Upper lobe of right lung (tissue), 1 donor: ENCODE data around the gene LHB. TPM values are rescaled to one million over a fixed set of nuclear protein-coding genes. Genes with fewer than 3 reads are reported as not detected.
A peak's percentile ranks its signal among the peaks of the same experiment; 100 is the strongest.
"Not testable (repeated sequence)": the region's sequence is repeated elsewhere in the genome, so short reads cannot be mapped to it uniquely, and the experiment has no call there.

Experiments
- ATAC-seq: fragments of 200-7000 bp; cut with Tn5 transposase; one replicate; pipeline ENCODE4 v1.9.1; 2020; ENCODE audit warnings: mild to moderate bottlenecking, moderate library complexity
- DNase-seq: peaks from one replicate; pipeline ENCODE4 v3.0.0-alpha.2; 2020
- H3K27ac ChIP-seq: fragments of 200-600 bp; one replicate; pipeline ENCODE4 v1.8.0; 2022
- H3K27me3 ChIP-seq: fragments of 200-600 bp; one replicate; pipeline ENCODE4 v1.8.0; 2022; ENCODE audit warnings: mild to moderate bottlenecking
- H3K36me3 ChIP-seq: fragments of 200-600 bp; one replicate; pipeline ENCODE4 v1.8.0; 2022
- H3K4me1 ChIP-seq: fragments of 200-600 bp; one replicate; pipeline ENCODE4 v1.8.0; 2022
- H3K4me3 ChIP-seq: fragments of 200-600 bp; one replicate; pipeline ENCODE4 v1.8.0; 2022; ENCODE audit warnings: mild to moderate bottlenecking
- H3K9me3 ChIP-seq: fragments of 200-600 bp; one replicate; pipeline ENCODE4 v1.8.0; 2022
- CTCF ChIP-seq: fragments of 200-600 bp; IDR thresholded peaks from one replicate; pipeline ENCODE4 v1.8.0; 2022; ENCODE audit warnings: antibody characterized with exemption
- intact Hi-C: fragments of 100-400 bp; cut with DNase I; formaldehyde crosslinking; loops from one replicate; pipeline ENCODE4 v1.11.0; 2022
- total RNA-seq: library from RNA; stranded (reverse); fragmentation: NEBNext Ultra II Directional; extraction: Animal tissue kit (Norgen Biotek cat#: 25700); gene quantifications from one replicate; pipeline ENCODE4 v1.2.1, GENCODE V29; 2021
- donor health status: DM: no; HTN: yes; CAD: no; lungs with severe emphysema.

Gene LHB
- total RNA-seq, 1 donor from 2014 or later: not detected

GRCh38 chr19:49020931-49021895 is 4.3 kb upstream of the LHB start:
- H3K4me3 ChIP-seq: no peak overlapping the region
- DNase-seq: no peak
- H3K27me3 ChIP-seq: no peaks in the 10 kb centered on the region
- intact Hi-C loops: no loop called here
- peak; percentile 42 for ATAC-seq
- H3K9me3 ChIP-seq: no peaks in the 10 kb centered on the region
- H3K27ac ChIP-seq: no peak overlapping the region
- no peaks in the 10 kb centered on the region for H3K36me3 ChIP-seq
- peaks cover 26% of the 10 kb centered on the region for H3K4me1 ChIP-seq
- no peak for TF ChIP-seq CTCF

- no peak overlapping the region for H3K4me3 ChIP-seq
- H3K27ac ChIP-seq: no peak overlapping the region
- TF ChIP-seq CTCF: no peak
- H3K4me1 ChIP-seq: peaks cover 26% of the 10 kb centered on the region
- ATAC-seq: no peak
- H3K9me3 ChIP-seq: no peaks in the 10 kb centered on the region
- no peaks in the 10 kb centered on the region for H3K27me3 ChIP-seq
- H3K36me3 ChIP-seq: peaks cover 4% of the 10 kb centered on the region
- intact Hi-C loops: no loop called here
- DNase-seq: no peak
These were observed 3.5 kb upstream of the LHB start for GRCh38 chr19:49020342-49020741.

- intact Hi-C loops: no loop called here
- DNase-seq (peak; percentile 94), ATAC-seq (peak; percentile 84)
- Histone ChIP-seq H3K4me1 (peaks cover 26% of the 10 kb centered on the region), H3K36me3 (peaks cover 9% of the 10 kb centered on the region), H3K9me3 (no peaks in the 10 kb centered on the region), H3K27me3 (no peaks in the 10 kb centered on the region), H3K4me3 (peak overlapping the region; percentile 54), H3K27ac (no peak overlapping the region)
- no peak for TF ChIP-seq CTCF
These were observed 2.5 kb upstream of the LHB start for GRCh38 chr19:49019242-49019932.

- peak; percentile 4 for ATAC-seq
- H3K9me3 ChIP-seq, DNase-seq, intact Hi-C loops, H3K27me3 ChIP-seq, H3K36me3 ChIP-seq, H3K27ac ChIP-seq: not testable (repeated sequence)
- Histone ChIP-seq H3K4me1 (peaks cover 26% of the 10 kb centered on the region), H3K4me3 (peak overlapping the region; percentile 54)
These were observed 1.7 kb upstream of the LHB start for GRCh38 chr19:49018388-49019241.

GRCh38 chr19:49017666-49018351 is 918 bp upstream of the LHB start:
- intact Hi-C loops: no loop called here
- peak; percentile 63 for TF ChIP-seq CTCF
- H3K36me3 ChIP-seq: peaks cover 9% of the 10 kb centered on the region
- H3K9me3 ChIP-seq: no peaks in the 10 kb centered on the region
- H3K4me3 ChIP-seq: peak overlapping the region; percentile 54
- ATAC-seq: peak; percentile 64
- peak; percentile 80 for DNase-seq
- peaks cover 26% of the 10 kb centered on the region for H3K4me1 ChIP-seq
- no peaks in the 10 kb centered on the region for H3K27me3 ChIP-seq
- H3K27ac ChIP-seq: no peak overlapping the region
